ENCODE results near the gene PLSCR5.

The PLSCR5 gene

GRCh38 chr3:146544002-146544928, 60.9 kb downstream of the PLSCR5 start, which contains the start of gene PLSCR1:
TSS of gene PLSCR1 (minus strand) at chr3:146544607. CDS start at chr3:146536552, 8,055 bp downstream.
- DNase-seq = peak; percentile 83

DNA sequence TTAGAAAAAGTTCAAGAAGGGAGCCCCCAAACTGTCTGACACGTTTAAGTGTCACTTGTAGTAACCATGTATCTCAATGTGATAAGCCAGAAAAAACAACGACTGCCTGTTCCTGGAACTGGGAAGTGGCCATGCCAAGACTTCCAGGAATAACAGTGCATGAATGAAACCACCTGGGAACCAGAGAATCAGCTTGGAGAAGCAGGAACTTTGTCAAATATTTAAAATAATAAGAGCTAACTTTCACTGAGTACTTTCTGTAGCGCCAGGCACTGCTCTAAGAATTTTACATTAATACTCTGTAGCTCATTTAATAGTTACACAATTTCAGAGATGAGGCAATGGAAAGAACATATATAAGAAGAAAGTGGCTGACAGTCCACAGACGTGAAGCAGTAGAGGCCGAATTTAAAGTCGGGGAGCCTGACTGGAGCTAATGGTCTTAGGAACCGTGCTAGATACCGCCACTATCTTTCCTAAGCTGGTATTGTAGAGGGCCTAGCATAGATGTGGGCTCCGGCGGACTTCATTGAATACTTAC, 61.6 kb downstream of the PLSCR5 start:
- DNase-seq = peak; percentile 63

DNA sequence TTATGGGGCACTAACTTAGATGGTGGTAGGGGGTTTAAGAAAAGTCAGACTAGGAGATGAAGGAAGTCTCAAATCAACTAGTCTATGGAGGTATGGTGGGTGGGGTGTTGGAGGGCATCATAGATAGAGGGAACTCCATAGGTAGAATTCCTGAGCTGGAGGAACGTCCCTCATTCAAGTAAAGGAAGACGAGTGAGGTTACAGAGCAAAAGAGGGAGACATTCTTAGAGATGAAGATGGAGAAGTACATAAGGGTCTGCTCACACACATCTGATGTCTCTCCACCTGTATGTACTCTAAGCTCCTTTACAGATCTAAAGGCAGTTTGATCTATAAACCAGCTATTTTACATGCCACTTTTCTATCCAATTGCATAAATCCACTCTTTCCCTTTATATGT, 62.2 kb downstream of the PLSCR5 start:
- DNase-seq = no peak

GRCh38 chr3:146542179-146542578, 63.0 kb downstream of the PLSCR5 start:
- no peak for DNase-seq

DNA sequence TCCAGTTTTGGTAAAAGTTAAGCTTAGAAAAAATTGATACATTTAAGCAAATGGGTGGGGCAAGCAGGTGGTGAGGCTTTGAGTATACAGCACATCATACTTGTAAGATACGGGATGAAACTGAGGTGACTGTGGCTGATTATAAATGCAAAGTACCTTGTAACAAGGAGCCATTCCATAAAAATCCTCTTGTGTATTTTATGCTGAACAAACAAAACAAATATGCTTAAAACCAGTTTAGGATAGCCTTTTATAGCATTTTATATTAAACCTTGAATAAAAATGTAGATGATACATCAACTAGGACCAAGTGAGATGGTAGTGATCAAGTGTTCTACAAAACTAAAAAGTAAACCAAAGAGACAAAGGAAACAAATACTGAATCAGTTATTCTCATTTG, 64.2 kb downstream of the PLSCR5 start:
- no peak for DNase-seq

GRCh38 chr3:146540236-146540635, 64.9 kb downstream of the PLSCR5 start:
- no peak for DNase-seq

GRCh38 chr3:146539315-146539714, 65.8 kb downstream of the PLSCR5 start:
- DNase-seq = no peak

DNA sequence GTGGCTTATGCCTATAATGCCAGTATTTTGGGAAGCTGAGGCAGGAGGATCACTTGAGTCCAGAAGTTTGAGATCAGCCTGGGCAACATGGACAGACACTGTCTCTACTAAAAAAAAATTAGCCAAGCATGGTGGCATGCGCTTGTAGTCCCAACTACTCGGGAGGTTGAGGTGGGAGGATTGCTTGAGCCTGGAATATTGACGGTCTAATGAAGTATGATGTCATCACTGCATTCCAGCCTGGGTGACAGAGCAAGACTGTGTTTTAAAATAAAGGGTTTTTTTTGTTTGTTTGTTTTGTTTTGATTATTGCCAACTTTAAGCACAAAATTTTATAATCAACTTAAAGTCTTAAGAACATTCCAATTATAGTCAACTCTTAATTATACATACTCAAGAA, 67.5 kb downstream of the PLSCR5 start:
- no peak for DNase-seq

GRCh38 chr3:146536681-146537080, 68.5 kb downstream of the PLSCR5 start:
- DNase-seq = no peak
